IPS-15b (cell line): Measurements from ENCODE around the gene RNASE11.

ENCODE experiments used
- H3K27me3 ChIP-seq: one replicate; pipeline ENCODE4 v1.6.1; 2013; ENCODE audit warnings: low read length; ENCODE audit not compliant: control insufficient read depth, insufficient read depth
- H3K36me3 ChIP-seq: one replicate; pipeline ENCODE4 v1.6.1; 2013; ENCODE audit warnings: low read length; ENCODE audit not compliant: control insufficient read depth, insufficient read depth
- H3K4me1 ChIP-seq: one replicate; pipeline ENCODE4 v1.6.1; 2013; ENCODE audit warnings: mild to moderate bottlenecking, low read length; ENCODE audit not compliant: control insufficient read depth, insufficient read depth
- H3K4me3 ChIP-seq: one replicate; pipeline ENCODE4 v1.5.1; 2013; ENCODE audit warnings: low read depth, low read length
- H3K9ac ChIP-seq: one replicate; pipeline ENCODE4 v1.6.1; 2013; ENCODE audit warnings: low read depth, mild to moderate bottlenecking, low read length
- H3K9me3 ChIP-seq: one replicate; pipeline ENCODE4 v1.6.1; 2013; ENCODE audit warnings: mild to moderate bottlenecking, low read length; ENCODE audit not compliant: control insufficient read depth, insufficient read depth

RNASE11 gene

GRCh38 chr14:20611277-20611676 is 23.5 kb upstream of the RNASE11 start:
- H3K36me3 ChIP-seq: no peaks in the 10 kb centered on the region
- no peaks in the 10 kb centered on the region for H3K9me3 ChIP-seq
- H3K9ac ChIP-seq: no peak overlapping the region
- H3K4me1 ChIP-seq: peaks cover 13% of the 10 kb centered on the region
- H3K27me3 ChIP-seq: peaks cover 15% of the 10 kb centered on the region
- H3K4me3 ChIP-seq: no peak overlapping the region

GRCh38 chr14:20610002-20610765 is 22.4 kb upstream of the RNASE11 start:
- H3K27me3 ChIP-seq: peaks cover 15% of the 10 kb centered on the region
- peak overlapping the region; percentile 42 for H3K9ac ChIP-seq
- peaks cover 13% of the 10 kb centered on the region for H3K4me1 ChIP-seq
- H3K36me3 ChIP-seq: no peaks in the 10 kb centered on the region
- peak overlapping the region; percentile 77 for H3K4me3 ChIP-seq
- no peaks in the 10 kb centered on the region for H3K9me3 ChIP-seq

- H3K4me1 ChIP-seq: peaks cover 10% of the 10 kb centered on the region
- no peaks in the 10 kb centered on the region for H3K36me3 ChIP-seq
- H3K27me3 ChIP-seq: peaks cover 15% of the 10 kb centered on the region
- H3K9ac ChIP-seq: peak overlapping the region; percentile 42
- H3K4me3 ChIP-seq: peak overlapping the region; percentile 77
- H3K9me3 ChIP-seq: no peaks in the 10 kb centered on the region
These were observed 21.6 kb upstream of the RNASE11 start for GRCh38 chr14:20609215-20610001.

GRCh38 chr14:20608383-20609110 is 20.7 kb upstream of the RNASE11 start:
- Histone ChIP-seq H3K36me3 (no peaks in the 10 kb centered on the region), H3K9ac (no peak overlapping the region), H3K27me3 (peaks cover 15% of the 10 kb centered on the region), H3K9me3 (no peaks in the 10 kb centered on the region), H3K4me1 (peaks cover 10% of the 10 kb centered on the region), H3K4me3 (no peak overlapping the region)

- Histone ChIP-seq H3K4me3 (no peak overlapping the region), H3K9ac (no peak overlapping the region), H3K36me3 (no peaks in the 10 kb centered on the region), H3K9me3 (no peaks in the 10 kb centered on the region), H3K27me3 (peaks cover 15% of the 10 kb centered on the region), H3K4me1 (peaks cover 5% of the 10 kb centered on the region)
These were observed 19.8 kb upstream of the RNASE11 start for GRCh38 chr14:20607617-20608016.

- no peaks in the 10 kb centered on the region for H3K36me3 ChIP-seq
- H3K27me3 ChIP-seq: peaks cover 14% of the 10 kb centered on the region
- peaks cover 5% of the 10 kb centered on the region for H3K4me1 ChIP-seq
- H3K9ac ChIP-seq: no peak overlapping the region
- H3K4me3 ChIP-seq: no peak overlapping the region
- H3K9me3 ChIP-seq: no peaks in the 10 kb centered on the region
These were observed 19.1 kb upstream of the RNASE11 start for GRCh38 chr14:20606902-20607242.

- Histone ChIP-seq H3K27me3 (peaks cover 9% of the 10 kb centered on the region), H3K4me3 (no peak overlapping the region), H3K9ac (no peak overlapping the region), H3K36me3 (no peaks in the 10 kb centered on the region), H3K4me1 (peaks cover 5% of the 10 kb centered on the region), H3K9me3 (no peaks in the 10 kb centered on the region)
These were observed 18.5 kb upstream of the RNASE11 start for GRCh38 chr14:20606190-20606901.

GRCh38 chr14:20603813-20604690 is 16.3 kb upstream of the RNASE11 start:
- Histone ChIP-seq H3K9me3 (no peaks in the 10 kb centered on the region), H3K4me3 (no peak overlapping the region), H3K9ac (no peak overlapping the region), H3K4me1 (peaks cover 5% of the 10 kb centered on the region), H3K27me3 (no peaks in the 10 kb centered on the region), H3K36me3 (no peaks in the 10 kb centered on the region)

GRCh38 chr14:20602583-20602982 is 14.8 kb upstream of the RNASE11 start:
- H3K4me3 ChIP-seq: no peak overlapping the region
- H3K4me1 ChIP-seq: peaks cover 2% of the 10 kb centered on the region
- H3K36me3 ChIP-seq: no peaks in the 10 kb centered on the region
- H3K27me3 ChIP-seq: no peaks in the 10 kb centered on the region
- H3K9me3 ChIP-seq: no peaks in the 10 kb centered on the region
- H3K9ac ChIP-seq: no peak overlapping the region

- Histone ChIP-seq H3K4me3 (no peak overlapping the region), H3K9me3 (no peaks in the 10 kb centered on the region), H3K27me3 (no peaks in the 10 kb centered on the region), H3K36me3 (no peaks in the 10 kb centered on the region), H3K4me1 (peaks cover under 1% of the 10 kb centered on the region), H3K9ac (no peak overlapping the region)
These were observed 13.7 kb upstream of the RNASE11 start for GRCh38 chr14:20601522-20601921.
